A673 (cell line): Measurements from ENCODE around the gene IL19.

Experiments
- CTCF ChIP-seq: fragments of 300-800, 200-600 bp; sonication (generic); conservative IDR thresholded peaks from 2 replicates; pipeline ENCODE4 v1.5.1; 2017; ENCODE audit warnings: low read depth, mild to moderate bottlenecking, antibody characterized with exemption, low read length, moderate library complexity, mixed read lengths
- EZH2 ChIP-seq: fragments of 200-600 bp; sonication (generic); IDR thresholded peaks from 2 replicates; pipeline ENCODE4 v1.6.1; 2017; ENCODE audit warnings: borderline replicate concordance, low read depth, mild to moderate bottlenecking, mixed read lengths, antibody characterized with exemption, low read length; ENCODE audit not compliant: poor library complexity, severe bottlenecking

- TF ChIP-seq CTCF (no peak), EZH2 (no peak)
Observed at GRCh38 chr1:206727981-206728696, 42.4 kb upstream of the IL19 start.
